Measurements from ENCODE around the gene GPRC5D. TPM values are rescaled to one million over a fixed set of nuclear protein-coding genes. Genes with fewer than 3 reads are reported as not detected.

GPRC5D gene
- total RNA-seq, 2 experiments from 2014 or later: not detected

DNA sequence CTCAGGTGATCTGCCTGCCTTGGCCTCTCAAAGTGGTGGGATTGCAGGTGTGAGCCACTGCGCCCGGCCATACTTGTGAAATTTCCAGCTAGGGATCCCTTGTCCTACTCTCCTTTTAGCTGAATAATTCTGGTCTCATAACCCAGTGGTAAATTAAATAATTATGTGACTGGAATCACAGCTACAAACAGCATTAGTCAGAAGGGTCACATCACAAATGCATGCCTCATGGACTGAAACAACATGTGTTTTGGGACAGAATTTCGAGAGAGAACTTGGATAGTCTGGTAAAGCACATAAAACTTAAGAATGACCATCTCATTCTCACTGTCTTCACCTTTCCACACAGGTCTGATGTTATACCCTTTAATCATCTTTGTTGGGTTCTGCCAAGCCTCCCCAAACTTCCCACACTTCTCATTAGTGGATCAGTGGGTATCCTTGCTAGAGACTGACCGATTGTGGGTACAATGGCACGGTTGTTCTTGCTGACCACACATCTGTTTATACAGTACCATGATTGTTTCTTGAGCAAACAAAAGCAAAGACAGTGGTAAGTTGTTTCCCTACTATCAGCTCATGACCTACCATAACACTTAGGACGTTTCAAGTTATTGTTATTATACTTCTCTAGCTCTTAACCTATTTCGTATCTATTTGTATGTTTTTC, 5.1 kb downstream of the GPRC5D start:
- no peak overlapping the region for H3K4me3 Mint-ChIP-seq
- no peak overlapping the region for H3K27ac Mint-ChIP-seq
- no peak for DNase-seq
- no peaks in the 10 kb centered on the region for H3K27me3 Mint-ChIP-seq (ENCODE audit: low read depth)
- H3K9me3 Mint-ChIP-seq: no peaks in the 10 kb centered on the region
- CTCF ChIA-PET: interaction anchor here (0.6 to 0.7 kb wide), 2 partner anchors 265 to 1383 kb away, joined by 4 to 5 read pairs; no protein-coding TSS in a partner anchor
- intact Hi-C loops (cut with micrococcal nuclease): no loop called here
- H3K36me3 Mint-ChIP-seq (ENCODE audit: low read depth): no peaks in the 10 kb centered on the region
- H3K4me1 Mint-ChIP-seq (ENCODE audit: low read depth): no peaks in the 10 kb centered on the region

DNA sequence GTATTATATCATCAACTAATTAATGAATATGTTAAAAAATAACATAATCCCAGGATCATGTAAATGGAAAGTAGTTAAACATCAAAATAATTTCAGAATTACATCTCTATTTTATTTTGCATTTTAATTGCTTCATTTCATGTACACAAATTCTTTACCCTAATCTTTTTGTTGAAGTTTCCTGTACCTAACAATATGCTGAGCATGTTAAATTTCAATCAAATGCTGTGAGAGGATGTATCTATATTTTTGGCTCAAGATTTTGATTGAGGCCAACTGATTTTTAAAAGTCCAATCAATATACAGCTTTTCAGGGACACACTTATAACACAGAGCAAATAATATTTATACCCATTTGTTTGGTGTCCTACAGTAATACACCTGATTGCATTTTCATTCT, 6.4 kb downstream of the GPRC5D start:
- no peaks in the 10 kb centered on the region for H3K9me3 Mint-ChIP-seq
- no peaks in the 10 kb centered on the region for H3K27me3 Mint-ChIP-seq (ENCODE audit: low read depth)
- CTCF ChIA-PET: no interaction called here
- no peak overlapping the region for H3K4me3 Mint-ChIP-seq
- no peak overlapping the region for H3K27ac Mint-ChIP-seq
- H3K4me1 Mint-ChIP-seq (ENCODE audit: low read depth): no peaks in the 10 kb centered on the region
- H3K36me3 Mint-ChIP-seq (ENCODE audit: low read depth): no peaks in the 10 kb centered on the region
- intact Hi-C loops (cut with micrococcal nuclease): no loop called here
- no peak for DNase-seq

DNA sequence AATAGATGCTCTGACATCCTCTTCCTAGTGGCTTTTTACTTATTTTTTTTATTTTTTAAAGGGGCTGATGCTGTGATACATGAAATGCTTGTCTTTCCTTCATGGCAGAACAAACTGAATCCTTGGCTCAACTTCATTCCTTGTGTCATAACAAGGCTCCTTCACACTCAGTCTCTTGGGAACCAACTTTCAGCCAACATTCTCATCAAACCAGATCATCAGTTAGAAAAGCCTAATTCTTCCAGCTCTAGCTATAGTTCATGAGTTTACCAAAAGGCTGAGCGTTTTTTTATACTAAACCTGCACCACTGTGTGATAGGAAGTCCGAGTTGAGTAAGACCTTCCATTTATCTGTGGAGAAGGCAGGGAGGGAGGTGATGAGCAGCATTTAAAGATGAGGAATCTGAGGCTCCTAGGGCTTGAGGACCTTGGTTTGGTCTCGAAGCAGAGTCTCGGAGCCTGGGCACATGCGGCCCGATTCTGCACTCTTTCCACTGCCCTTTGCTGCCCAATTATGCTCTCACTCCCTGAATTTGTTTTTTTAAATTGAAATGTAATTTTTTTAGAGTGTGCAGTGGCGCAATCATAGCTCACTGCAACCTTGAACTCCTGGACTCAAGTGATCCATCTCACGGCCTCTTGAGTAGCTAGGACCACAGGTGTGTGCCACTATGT, 8.2 kb downstream of the GPRC5D start:
- no peaks in the 10 kb centered on the region for H3K36me3 Mint-ChIP-seq (ENCODE audit: low read depth)
- H3K9me3 Mint-ChIP-seq: no peaks in the 10 kb centered on the region
- H3K4me3 Mint-ChIP-seq: no peak overlapping the region
- no peak for DNase-seq
- no peak overlapping the region for H3K27ac Mint-ChIP-seq
- intact Hi-C loops (cut with micrococcal nuclease): no loop called here
- H3K27me3 Mint-ChIP-seq (ENCODE audit: low read depth): no peaks in the 10 kb centered on the region
- CTCF ChIA-PET: interaction anchor here (0.5 kb wide), 1 partner anchor 52 kb away, joined by 3 read pairs; the partner anchor contains the start of gene GPRC5A
- H3K4me1 Mint-ChIP-seq (ENCODE audit: low read depth): no peaks in the 10 kb centered on the region

GRCh38 chr12:12941450-12942350, 10.3 kb downstream of the GPRC5D start:
- H3K27ac Mint-ChIP-seq: no peak overlapping the region
- H3K4me3 Mint-ChIP-seq: no peak overlapping the region
- no peaks in the 10 kb centered on the region for H3K36me3 Mint-ChIP-seq (ENCODE audit: low read depth)
- H3K4me1 Mint-ChIP-seq (ENCODE audit: low read depth): no peaks in the 10 kb centered on the region
- intact Hi-C loops (cut with micrococcal nuclease): no loop called here
- no peak for DNase-seq
- CTCF ChIA-PET: interaction anchor here (0.5 to 1.5 kb wide), 3 partner anchors 26 to 266 kb away, joined by 3 read pairs; no protein-coding TSS in a partner anchor
- H3K27me3 Mint-ChIP-seq (ENCODE audit: low read depth): no peaks in the 10 kb centered on the region
- no peaks in the 10 kb centered on the region for H3K9me3 Mint-ChIP-seq

DNA sequence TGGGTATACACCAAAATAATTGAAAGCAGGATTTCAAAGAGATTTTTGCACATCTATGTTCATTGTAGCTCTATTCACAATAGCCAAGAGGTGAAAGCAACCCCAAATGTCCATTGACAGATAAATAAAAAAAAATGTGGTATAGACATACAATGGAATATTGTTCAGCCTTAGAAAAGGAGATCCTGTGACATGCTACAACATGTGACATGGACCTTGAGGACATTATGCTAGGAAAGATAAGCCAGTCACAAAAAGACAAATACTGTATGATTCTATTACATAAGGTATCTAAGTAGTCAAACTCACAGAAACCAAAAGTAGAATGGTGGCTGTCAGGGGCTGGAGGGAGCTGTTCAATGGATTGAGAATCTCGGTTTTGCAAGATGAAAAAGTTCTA, 12.1 kb downstream of the GPRC5D start:
- H3K9me3 Mint-ChIP-seq: no peaks in the 10 kb centered on the region
- H3K27ac Mint-ChIP-seq: no peak overlapping the region
- H3K36me3 Mint-ChIP-seq (ENCODE audit: low read depth): no peaks in the 10 kb centered on the region
- no peaks in the 10 kb centered on the region for H3K27me3 Mint-ChIP-seq (ENCODE audit: low read depth)
- intact Hi-C loops (cut with micrococcal nuclease): no loop called here
- H3K4me1 Mint-ChIP-seq (ENCODE audit: low read depth): no peaks in the 10 kb centered on the region
- H3K4me3 Mint-ChIP-seq: no peak overlapping the region
- CTCF ChIA-PET: no interaction called here
- no peak for DNase-seq

DNA sequence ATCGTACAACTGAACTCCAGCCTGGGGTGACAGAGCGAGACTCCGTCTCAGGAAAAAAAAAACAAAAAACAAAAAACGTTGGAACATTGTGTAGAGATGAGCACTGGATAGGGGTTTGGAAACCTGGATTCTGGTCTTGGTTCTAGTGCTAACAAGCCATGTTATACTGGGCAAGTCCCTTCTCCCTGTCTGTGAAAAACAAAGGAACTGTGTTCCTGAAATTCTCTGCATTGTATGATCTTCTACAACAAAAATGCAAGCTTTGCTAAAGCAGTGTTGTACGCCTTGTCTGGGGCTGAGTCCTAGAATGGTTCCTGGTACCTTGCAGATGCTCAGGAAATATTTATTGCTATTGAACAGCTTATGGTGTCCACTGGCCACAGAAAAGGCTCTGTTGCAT, 13.4 kb downstream of the GPRC5D start:
- Mint-ChIP-seq H3K27ac (no peak overlapping the region), H3K36me3 (ENCODE audit: low read depth) (no peaks in the 10 kb centered on the region), H3K9me3 (no peaks in the 10 kb centered on the region), H3K4me3 (no peak overlapping the region), H3K4me1 (ENCODE audit: low read depth) (no peaks in the 10 kb centered on the region), H3K27me3 (ENCODE audit: low read depth) (no peaks in the 10 kb centered on the region)
- no peak for DNase-seq
- intact Hi-C loops (cut with micrococcal nuclease): no loop called here
- CTCF ChIA-PET: interaction anchor here (0.7 kb wide), 1 partner anchor 250 kb away, joined by 3 read pairs; no protein-coding TSS in a partner anchor

DNA sequence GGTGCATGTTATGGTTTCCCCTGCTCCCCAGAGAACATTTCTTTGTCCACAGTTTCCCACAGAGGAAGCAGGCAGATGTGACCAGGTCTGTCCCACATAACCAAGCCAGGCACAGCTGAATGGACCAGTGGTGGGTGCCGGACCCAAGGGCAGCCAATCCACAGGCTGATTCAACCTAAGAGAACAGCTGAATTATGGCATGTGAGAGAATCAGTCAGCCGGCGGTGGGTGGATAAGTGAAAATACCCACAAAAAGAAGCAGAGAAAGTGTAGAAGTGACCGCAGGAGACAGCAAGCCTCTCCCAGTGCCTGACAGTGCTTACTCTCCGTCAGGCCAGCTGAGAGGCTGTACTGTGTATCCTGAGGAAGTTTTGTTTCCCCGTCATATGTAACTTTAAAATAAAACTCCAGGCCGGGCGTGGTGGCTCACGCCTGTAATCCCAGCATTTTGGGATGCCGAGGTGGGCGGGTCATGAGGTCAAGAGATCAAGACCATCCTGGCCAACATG, 14.9 kb downstream of the GPRC5D start:
- Mint-ChIP-seq H3K36me3 (ENCODE audit: low read depth) (no peaks in the 10 kb centered on the region), H3K9me3 (no peaks in the 10 kb centered on the region), H3K27ac (no peak overlapping the region), H3K4me3 (no peak overlapping the region), H3K4me1 (ENCODE audit: low read depth) (no peaks in the 10 kb centered on the region), H3K27me3 (ENCODE audit: low read depth) (no peaks in the 10 kb centered on the region)
- DNase-seq: no peak
- CTCF ChIA-PET: no interaction called here
- intact Hi-C loops (cut with micrococcal nuclease): no loop called here

GRCh38 chr12:12934556-12934955, 17.4 kb downstream of the GPRC5D start:
- CTCF ChIA-PET: no interaction called here
- Mint-ChIP-seq H3K27me3 (ENCODE audit: low read depth) (no peaks in the 10 kb centered on the region), H3K27ac (no peak overlapping the region), H3K4me1 (ENCODE audit: low read depth) (no peaks in the 10 kb centered on the region), H3K9me3 (no peaks in the 10 kb centered on the region), H3K36me3 (ENCODE audit: low read depth) (no peaks in the 10 kb centered on the region), H3K4me3 (no peak overlapping the region)
- intact Hi-C loops (cut with micrococcal nuclease): no loop called here
- DNase-seq: no peak

DNA sequence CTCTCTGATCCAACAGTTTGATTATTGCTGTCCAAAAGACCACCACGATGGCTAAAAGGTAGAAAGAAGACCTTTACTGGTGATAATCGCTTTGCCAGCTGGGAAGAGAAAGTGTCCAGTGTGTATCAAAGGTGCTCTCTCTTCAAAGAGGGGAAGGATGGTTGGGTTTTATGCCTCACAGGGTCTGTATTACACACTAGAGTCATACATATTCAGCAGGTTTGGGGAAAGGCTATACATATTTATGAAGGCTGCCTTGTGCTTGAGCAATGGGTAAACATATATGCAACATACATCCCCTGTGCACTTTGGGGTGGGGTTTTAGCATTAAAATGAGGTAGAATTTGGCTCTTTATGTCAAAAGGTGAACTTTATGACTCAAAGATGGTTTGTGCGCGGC, 18.2 kb downstream of the GPRC5D start:
- Mint-ChIP-seq H3K4me1 (ENCODE audit: low read depth) (no peaks in the 10 kb centered on the region), H3K27ac (no peak overlapping the region), H3K4me3 (no peak overlapping the region), H3K9me3 (no peaks in the 10 kb centered on the region), H3K36me3 (ENCODE audit: low read depth) (no peaks in the 10 kb centered on the region), H3K27me3 (ENCODE audit: low read depth) (no peaks in the 10 kb centered on the region)
- intact Hi-C loops (cut with micrococcal nuclease): no loop called here
- CTCF ChIA-PET: no interaction called here
- no peak for DNase-seq

DNA sequence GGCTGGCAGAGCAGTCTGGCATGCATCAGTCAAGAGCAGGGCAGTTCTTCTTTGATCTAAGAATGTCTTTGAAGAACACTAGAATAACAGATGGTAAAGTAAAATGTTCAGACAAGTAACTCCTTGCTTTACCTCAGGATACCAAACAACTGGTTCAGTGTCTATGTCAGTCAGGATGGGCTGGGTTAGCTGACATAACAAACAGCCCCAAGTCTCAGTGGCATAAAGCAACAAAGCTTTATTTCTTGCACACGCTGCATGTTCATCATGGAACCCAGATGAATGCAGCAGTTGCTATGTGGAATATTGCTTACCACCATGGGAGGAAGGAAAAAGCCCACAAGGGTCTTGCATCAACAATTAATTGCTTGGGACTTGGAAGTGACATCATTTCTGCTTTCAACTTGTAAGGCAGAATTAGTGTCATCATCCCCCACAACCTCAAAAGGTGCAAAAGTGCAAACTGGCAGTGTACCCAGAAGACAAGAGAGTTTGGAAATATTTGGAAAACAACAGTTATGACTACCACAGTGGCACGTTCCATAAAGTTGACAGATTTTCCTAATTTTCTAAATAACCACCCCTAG, 21.2 kb downstream of the GPRC5D start:
- CTCF ChIA-PET: interaction anchor here (1.4 kb wide), 1 partner anchor 15 kb away, joined by 3 read pairs; no protein-coding TSS in a partner anchor
- no peak overlapping the region for H3K27ac Mint-ChIP-seq
- no peak for DNase-seq
- H3K9me3 Mint-ChIP-seq: no peaks in the 10 kb centered on the region
- intact Hi-C loops (cut with micrococcal nuclease): no loop called here
- no peak overlapping the region for H3K4me3 Mint-ChIP-seq
- no peaks in the 10 kb centered on the region for H3K4me1 Mint-ChIP-seq (ENCODE audit: low read depth)
- H3K36me3 Mint-ChIP-seq (ENCODE audit: low read depth): no peaks in the 10 kb centered on the region
- no peaks in the 10 kb centered on the region for H3K27me3 Mint-ChIP-seq (ENCODE audit: low read depth)

DNA sequence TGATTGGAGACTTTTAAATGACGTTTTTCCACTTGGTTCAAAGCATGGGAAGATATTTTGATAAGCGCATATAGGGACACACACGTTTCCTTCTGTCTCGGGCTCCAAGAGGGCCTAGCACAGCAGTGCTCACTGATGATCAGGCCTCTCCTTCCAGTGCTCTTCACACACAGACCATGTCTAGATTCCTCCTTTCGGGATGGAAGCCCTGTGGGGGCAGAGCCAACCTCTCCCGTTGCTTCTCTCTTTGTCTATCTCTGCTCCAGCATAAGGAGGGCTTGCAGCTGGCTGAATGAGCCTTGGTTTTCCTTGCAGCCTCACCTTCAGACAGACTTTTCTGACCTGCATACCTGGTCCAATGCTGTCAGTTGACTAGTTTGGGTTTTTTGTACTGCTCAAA, 22.3 kb downstream of the GPRC5D start:
- Mint-ChIP-seq H3K9me3 (no peaks in the 10 kb centered on the region), H3K4me3 (no peak overlapping the region), H3K27me3 (ENCODE audit: low read depth) (no peaks in the 10 kb centered on the region), H3K4me1 (ENCODE audit: low read depth) (no peaks in the 10 kb centered on the region), H3K36me3 (ENCODE audit: low read depth) (no peaks in the 10 kb centered on the region), H3K27ac (no peak overlapping the region)
- intact Hi-C loops (cut with micrococcal nuclease): no loop called here
- no peak for DNase-seq
- CTCF ChIA-PET: no interaction called here
